Measurements from ENCODE around the gene SPATA3. TPM values are rescaled to one million over a fixed set of nuclear protein-coding genes. Genes with fewer than 3 reads are reported as not detected.

The SPATA3 gene
- total and polyA plus RNA-seq, 2 of the 8 experiments (the other 6 are each of a cell fraction or from before 2014, with no cell fraction given) = not detected

DNA sequence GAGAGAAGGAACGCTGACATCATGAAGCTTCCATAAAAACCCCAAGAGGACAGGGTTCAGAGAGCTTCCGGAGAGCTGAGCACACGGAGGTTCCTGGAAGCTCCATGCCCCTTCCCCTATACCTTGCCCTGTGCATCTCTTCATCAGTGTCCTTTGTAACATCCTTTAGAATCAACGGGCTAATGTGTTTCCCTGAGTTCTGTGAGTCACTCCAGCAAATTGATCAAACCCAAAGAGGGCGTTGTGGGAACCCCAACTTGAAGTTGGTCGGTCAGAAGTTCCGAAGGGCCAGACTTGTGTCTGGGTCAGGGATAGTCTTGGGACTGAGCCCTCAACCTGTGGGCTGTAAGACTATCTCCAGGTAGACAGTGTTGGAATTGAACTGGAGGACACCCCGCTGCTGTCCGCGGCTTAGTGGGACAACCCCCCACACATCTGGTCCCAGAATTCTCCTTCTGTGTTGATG is 45.0 kb upstream of the SPATA3 start (continued):
- TF ChIP-seq CHD7 (IDR thresholded peaks at IDR 0.05; ENCODE audit: insufficient replicate concordance, low read length) (no peak), TBP (IDR thresholded peaks at IDR 0.05; ENCODE audit: low read depth, low read length) (no peak), SP4 (IDR thresholded peaks at IDR 0.05; ENCODE audit: low read length) (no peak), BRCA1 (IDR thresholded peaks at IDR 0.05; ENCODE audit: low read depth, low read length) (no peak), ASH2L (IDR thresholded peaks at IDR 0.05; ENCODE audit: low read length) (no peak), RAD21 (IDR thresholded peaks at IDR 0.05 in 1 of 2, conservative IDR thresholded peaks at IDR 0.05 in 1 of 2; ENCODE audit: low read depth in 2 of 2, low read length in 2 of 2) (no peak), TEAD4 (IDR thresholded peaks at IDR 0.05; ENCODE audit: low read depth, low read length) (no peak)
